HepG2 (cell line): Measurements from ENCODE around the gene MED15. TPM values are rescaled to one million over a fixed set of nuclear protein-coding genes. Genes with fewer than 3 reads are reported as not detected.

Experiments used
- ATAC-seq: fragments of 200-7000 bp; cut with Tn5 transposase; 3 replicates; pipeline ENCODE4 v1.9.1; 2020; ENCODE audit warnings: mild to moderate bottlenecking, moderate library complexity
- BruUV-seq: library from RNA; stranded (reverse); fragments of 400-500 nt; replicated peaks from 2 replicates; lab custom pipeline; 2021; lab: Mats Ljungman, UMichigan
- CTCF ChIA-PET: fragments of 300-600 bp; formaldehyde crosslinking; extraction: SDS; loops from one replicate; lab custom pipeline; 2021; ENCODE audit warnings: low total read pairs, inconsistent platforms, low intra/inter-chr PET ratio; lab: Yijun Ruan, JAX
- POLR2A ChIA-PET: fragments of 350-600 bp; sonication (Branson Sonifier 250); formaldehyde crosslinking; loops from one replicate; lab custom pipeline; 2020; ENCODE audit warnings: antibody characterized with exemption, inconsistent platforms; lab: Yijun Ruan, JAX
- DNase-seq: peaks from one replicate; pipeline ENCODE4 v3.0.0-alpha.2; 2015; ENCODE audit warnings: low spot score
- FAIRE-seq: peaks from 3 replicates; lab custom pipeline; 2011; peaks lifted over from hg19 to GRCh38; lab: Jason Lieb, UNC
- H2AFZ ChIP-seq: one replicate; pipeline ENCODE4 v1.6.1; 2011; ENCODE audit warnings: low read length, inconsistent platforms
- H3K27ac ChIP-seq: fragments of 300-600 bp; 3 replicates; pipeline ENCODE4 v1.8.0; 2011; ENCODE audit warnings: mixed run types, mild to moderate bottlenecking, mixed read lengths, low read length, inconsistent platforms; ENCODE audit not compliant: insufficient read depth; ENCODE audit errors: extremely low read length
- H3K27me3 ChIP-seq, 2 experiments: fragments of 200-600 bp in 1 of 2; 2 replicates in 1 of 2; 3 replicates in 1 of 2; pipeline versions ENCODE4 v1.6.0 to v1.8.0; 2011; ENCODE audit warnings: low read length in 2 of 2, mild to moderate bottlenecking in 2 of 2, moderate library complexity in 2 of 2, inconsistent platforms in 1 of 2; ENCODE audit not compliant: insufficient read depth in 2 of 2, control insufficient read depth in 1 of 2
- H3K36me3 ChIP-seq, 2 experiments: fragments of 200-600 bp in 1 of 2; replicated peaks in 1 of 2; 2 replicates in 1 of 2; 3 replicates in 1 of 2; pipeline versions ENCODE4 v1.5.1 to v1.8.0; 2011; ENCODE audit warnings: low read length in 2 of 2, inconsistent platforms in 1 of 2; ENCODE audit not compliant: insufficient read depth in 2 of 2, control insufficient read depth in 1 of 2
- H3K4me1 ChIP-seq: 2 replicates; pipeline ENCODE4 v1.5.1; 2012; ENCODE audit warnings: low read length, inconsistent platforms; ENCODE audit not compliant: insufficient read depth
- H3K4me2 ChIP-seq: 2 replicates; pipeline ENCODE4 v1.6.0; 2011; ENCODE audit warnings: low read depth, low read length, inconsistent platforms
- H3K4me3 ChIP-seq, 3 experiments: fragments of 200-600 bp in 1 of 3; sonication (generic), shearing (Covaris generic) in 1 of 3; replicated peaks in 1 of 3; 2 replicates each; pipeline ENCODE4 v1.5.1; 2011 to 2016; ENCODE audit warnings: low read length in 3 of 3, inconsistent platforms in 2 of 3, low read depth in 2 of 3, mild to moderate bottlenecking in 2 of 3, control low read depth in 1 of 3, mixed read lengths in 1 of 3; ENCODE audit not compliant: insufficient read depth in 1 of 3
- H3K79me2 ChIP-seq: one replicate; pipeline ENCODE4 v1.6.1; 2011; ENCODE audit warnings: low read length, inconsistent platforms; ENCODE audit not compliant: insufficient read depth
- H3K9ac ChIP-seq: 2 replicates; pipeline ENCODE4 v1.6.0; 2011; ENCODE audit warnings: mild to moderate bottlenecking, low read depth, low read length, inconsistent platforms; ENCODE audit not compliant: insufficient read depth
- H3K9me3 ChIP-seq: 2 replicates; pipeline ENCODE4 v1.5.1; 2012; ENCODE audit warnings: mild to moderate bottlenecking, low read length
- H4K20me1 ChIP-seq: 2 replicates; pipeline ENCODE4 v1.6.0; 2011; ENCODE audit warnings: inconsistent platforms, mild to moderate bottlenecking, low read length, moderate library complexity; ENCODE audit not compliant: insufficient read depth
- AGO2 ChIP-seq: fragments of 200-400 bp; formaldehyde crosslinking; optimal IDR thresholded peaks from 2 replicates; pipeline ENCODE3; 2017; ENCODE audit warnings: mild to moderate bottlenecking, low read depth, low read length, moderate library complexity
- EZH2 ChIP-seq: conservative IDR thresholded peaks from 2 replicates; pipeline ENCODE4 v1.6.1; 2012; ENCODE audit warnings: mild to moderate bottlenecking, low read depth, low read length, moderate library complexity
- FOXA1 ChIP-seq, 2 experiments: fragments of 450-650 bp in 1 of 2; sonication (generic) in 1 of 2; formaldehyde crosslinking in 1 of 2; IDR thresholded peaks; 2 replicates each; pipeline versions ENCODE4 v1.4.0 to v1.6.1; 2016 to 2020; ENCODE audit warnings: missing genetic modification reagents in 1 of 2
- GLI4 ChIP-seq: sonication (generic); formaldehyde crosslinking; IDR thresholded peaks from 2 replicates; pipeline ENCODE4 v1.5.1; 2020; ENCODE audit warnings: missing genetic modification reagents, mild to moderate bottlenecking, moderate library complexity, borderline replicate concordance
- KDM3A ChIP-seq: IDR thresholded peaks from 2 replicates; pipeline ENCODE4 v1.6.1; 2018; ENCODE audit warnings: low read depth, missing compliant biosample characterization
- MIER2 ChIP-seq: IDR thresholded peaks from 2 replicates; pipeline ENCODE4 v1.6.1; 2016; ENCODE audit warnings: missing biosample characterization, missing genetic modification reagents
- MTF2 ChIP-seq: sonication (generic); formaldehyde crosslinking; IDR thresholded peaks from 2 replicates; pipeline ENCODE4 v1.5.0; 2020; ENCODE audit warnings: missing genetic modification reagents, borderline replicate concordance
- NCOA2 ChIP-seq: sonication (generic); formaldehyde crosslinking; IDR thresholded peaks from 2 replicates; pipeline ENCODE4 v1.8.0; 2022; ENCODE audit warnings: inconsistent platforms
- PLRG1 ChIP-seq: fragments of 450-650 bp; conservative IDR thresholded peaks from 2 replicates; pipeline ENCODE4 v1.6.1; 2016
- PRPF4 ChIP-seq: fragments of 200-400 bp; formaldehyde crosslinking; IDR thresholded peaks from 2 replicates; pipeline ENCODE4 v1.6.1; 2016; ENCODE audit warnings: low read length, low read depth; ENCODE audit not compliant: poor library complexity, severe bottlenecking
- RXRA ChIP-seq: sonication (generic); formaldehyde crosslinking; IDR thresholded peaks from 2 replicates; pipeline ENCODE4 v1.5.1; 2020; ENCODE audit warnings: missing genetic modification reagents
- SIX1 ChIP-seq: sonication (generic); formaldehyde crosslinking; IDR thresholded peaks from 2 replicates; pipeline ENCODE4 v1.4.0; 2020; ENCODE audit warnings: missing genetic modification reagents, borderline replicate concordance
- ZFY ChIP-seq: sonication (generic); formaldehyde crosslinking; IDR thresholded peaks from 2 replicates; pipeline ENCODE4 v1.4.0; 2020; ENCODE audit warnings: missing genetic modification reagents
- ZNF460 ChIP-seq: sonication (generic); formaldehyde crosslinking; IDR thresholded peaks from 2 replicates; pipeline ENCODE4 v1.5.1; 2020; ENCODE audit warnings: missing genetic modification reagents, mild to moderate bottlenecking, borderline replicate concordance
- ZNF550 ChIP-seq: sonication (generic); formaldehyde crosslinking; IDR thresholded peaks from 2 replicates; pipeline ENCODE4 v1.4.0; 2020; ENCODE audit warnings: mild to moderate bottlenecking, missing genetic modification reagents, borderline replicate concordance
- WGBS: methylation state at CpG from one replicate; pipeline ENCODE4 v1.1.6; 2017; ENCODE audit warnings: low lambda C conversion rate; 5-methylcytosine and 5-hydroxymethylcytosine counted together
- in situ Hi-C: cut with HindIII; loops from 2 replicates; pipeline ENCODE4 v1.10.0; 2017; ENCODE audit warnings: low pct_unique_long_range_greater_than_20kb; ENCODE audit not compliant: extremely low pct_ligation_motif_present
- intact Hi-C: fragments of 100-400 bp; cut with micrococcal nuclease; formaldehyde crosslinking; loops from one replicate; pipeline ENCODE4 v1.10.0; 2022; ENCODE audit not compliant: unreplicated experiment
- polyA plus RNA-seq, 8 experiments: library from polyadenylated mRNA; depleted of rRNA in 3 of 8; stranded (reverse) in 7 of 8; unstranded in 1 of 8; fragments of >200 nt; fragmentation: Illumina TruSeq in 4 of 8; extraction: Trizol in 4 of 8; gene quantifications; 2 replicates each; pipeline versions ENCODE4 v1.2.1 to v1.2.3, GENCODE V29; 2011 to 2016; ENCODE audit warnings: low read depth in 4 of 8, missing spikeins in 1 of 8, mixed read lengths in 1 of 8; ENCODE audit not compliant: insufficient read depth in 1 of 8
- total RNA-seq, 5 experiments: library from RNA; depleted of rRNA; stranded (reverse); fragments of >200 nt; fragmentation: Illumina TruSeq; extraction: Trizol; gene quantifications; 2 replicates each; pipeline ENCODE4 v1.2.3, GENCODE V29; 2016; ENCODE audit warnings: low read depth in 1 of 5
- TF ChIP-seq, protein P1 (sequence below): sonication (generic); formaldehyde crosslinking; IDR thresholded peaks from 2 replicates; pipeline ENCODE4 v1.8.0; 2022; ENCODE audit warnings: mild to moderate bottlenecking, missing genetic modification reagents; ENCODE audit not compliant: insufficient replicate concordance
- TF ChIP-seq, protein P2 (sequence below): sonication (generic); formaldehyde crosslinking; IDR thresholded peaks from 2 replicates; pipeline ENCODE4 v1.4.0; 2020; ENCODE audit warnings: missing genetic modification reagents

MED15 gene
- total and polyA plus RNA-seq, 2 of the 13 experiments (the other 11 are each of a cell fraction or from before 2014, with no cell fraction given): 14.3 to 27.0 TPM

DNA sequence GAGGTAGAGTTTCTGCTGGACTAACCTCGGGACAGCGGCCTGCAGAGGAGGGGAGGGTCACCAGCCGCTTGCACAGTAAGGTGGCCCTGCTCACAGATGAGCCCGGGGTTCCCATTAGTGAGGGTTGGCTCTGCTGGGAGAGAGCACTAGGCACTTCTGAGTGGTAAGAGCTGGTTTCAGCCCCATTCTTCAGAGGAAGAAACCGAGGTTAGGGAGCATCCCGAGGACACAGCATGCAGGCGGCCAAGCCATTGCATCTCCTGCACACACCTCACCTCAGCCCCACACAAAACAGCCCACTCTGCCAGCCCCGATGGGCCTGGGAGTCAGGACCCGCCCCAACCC lies 99.3 kb downstream of the MED15 start (continued):
- TF ChIP-seq, protein P1, sequence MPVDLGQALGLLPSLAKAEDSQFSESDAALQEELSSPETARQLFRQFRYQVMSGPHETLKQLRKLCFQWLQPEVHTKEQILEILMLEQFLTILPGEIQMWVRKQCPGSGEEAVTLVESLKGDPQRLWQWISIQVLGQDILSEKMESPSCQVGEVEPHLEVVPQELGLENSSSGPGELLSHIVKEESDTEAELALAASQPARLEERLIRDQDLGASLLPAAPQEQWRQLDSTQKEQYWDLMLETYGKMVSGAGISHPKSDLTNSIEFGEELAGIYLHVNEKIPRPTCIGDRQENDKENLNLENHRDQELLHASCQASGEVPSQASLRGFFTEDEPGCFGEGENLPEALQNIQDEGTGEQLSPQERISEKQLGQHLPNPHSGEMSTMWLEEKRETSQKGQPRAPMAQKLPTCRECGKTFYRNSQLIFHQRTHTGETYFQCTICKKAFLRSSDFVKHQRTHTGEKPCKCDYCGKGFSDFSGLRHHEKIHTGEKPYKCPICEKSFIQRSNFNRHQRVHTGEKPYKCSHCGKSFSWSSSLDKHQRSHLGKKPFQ (CRISPR knock-in tag): no peak
- TF ChIP-seq FOXA1 (IDR thresholded peaks at IDR 0.05) (no peak), FOXA1 (CRISPR knock-in tag; IDR thresholded peaks at IDR 0.05) (no peak), ZNF550 (no peak), PRPF4 (no peak), EZH2 (0 out of 2 replicates have a peak, but pooled peaks have one; percentile 12), MTF2 (CRISPR knock-in tag) (no peak), ZNF460 (CRISPR knock-in tag) (no peak)

DNA sequence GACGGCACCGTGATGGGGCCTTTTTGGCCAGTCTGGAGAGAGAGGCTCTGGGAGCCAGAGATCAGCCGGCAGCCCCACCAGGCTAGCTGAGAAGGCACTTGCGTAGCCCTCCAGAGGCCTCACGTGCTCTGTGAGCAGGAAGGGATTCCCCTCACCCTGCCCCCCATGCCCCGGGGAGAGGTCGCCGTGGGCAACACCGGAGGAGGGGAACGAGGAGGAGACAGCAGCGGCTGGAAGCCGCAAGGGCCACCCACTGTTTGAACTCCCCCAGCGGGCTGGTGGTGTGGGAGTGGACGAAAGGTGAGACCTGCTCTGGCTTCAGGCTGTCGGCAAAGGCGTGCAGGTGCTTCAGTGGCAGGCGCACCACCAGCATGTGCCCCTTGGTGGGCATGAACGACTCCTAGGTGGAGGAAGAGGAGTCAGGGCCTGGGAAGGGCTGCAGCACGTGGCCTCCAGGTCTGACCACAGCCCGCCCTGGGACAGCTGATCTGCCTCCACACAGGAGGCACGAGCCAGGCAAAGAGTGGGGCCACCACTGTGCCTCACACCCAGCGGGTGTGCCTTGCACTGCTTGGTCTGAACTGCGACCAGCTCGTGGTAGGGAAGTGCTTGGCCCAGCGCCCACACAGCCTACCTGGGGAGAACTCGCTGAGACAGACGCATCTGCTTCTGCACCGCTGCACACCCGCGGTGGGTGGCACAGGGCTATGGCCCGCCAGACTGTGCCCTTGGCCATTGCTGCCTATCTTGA lies 99.9 kb downstream of the MED15 start:
- FAIRE-seq (no peak), ATAC-seq (0 out of 3 replicates have a peak, but pooled peaks have one; percentile 4), DNase-seq (no peak)
- Histone ChIP-seq H3K27ac (no peak overlapping the region), H3K27me3 (peaks cover 3 to 72% of the 10 kb centered on the region in 2 experiments; a peak in 4 of 5 replicates), H2AFZ (no peak overlapping the region), H3K4me3 (no peak overlapping the region), H4K20me1 (no peaks in the 10 kb centered on the region), H3K79me2 (no peaks in the 10 kb centered on the region), H3K36me3 (no peaks in the 10 kb centered on the region), H3K4me1 (peaks cover 12% of the 10 kb centered on the region; the same call in 1 of the 2 replicates), H3K9me3 (no peaks in the 10 kb centered on the region), H3K4me2 (0 out of 2 replicates have a peak overlapping the region, but pooled peaks have one; percentile 5), H3K9ac (no peak overlapping the region)
- POLR2A ChIA-PET: no interaction called here
- CTCF ChIA-PET: interaction anchor here (2.1 kb wide), 1 partner anchor 90 kb away, joined by 33 read pairs; no protein-coding TSS in a partner anchor
- TF ChIP-seq ZFY (CRISPR knock-in tag) (no peak), AGO2 (no peak), KDM3A (CRISPR knock-in tag) (no peak), PLRG1 (no peak), MIER2 (CRISPR knock-in tag) (no peak), RXRA (no peak), GLI4 (CRISPR knock-in tag) (no peak), SIX1 (CRISPR knock-in tag) (no peak), NCOA2 (CRISPR knock-in tag) (no peak)
- TF ChIP-seq, protein P2, sequence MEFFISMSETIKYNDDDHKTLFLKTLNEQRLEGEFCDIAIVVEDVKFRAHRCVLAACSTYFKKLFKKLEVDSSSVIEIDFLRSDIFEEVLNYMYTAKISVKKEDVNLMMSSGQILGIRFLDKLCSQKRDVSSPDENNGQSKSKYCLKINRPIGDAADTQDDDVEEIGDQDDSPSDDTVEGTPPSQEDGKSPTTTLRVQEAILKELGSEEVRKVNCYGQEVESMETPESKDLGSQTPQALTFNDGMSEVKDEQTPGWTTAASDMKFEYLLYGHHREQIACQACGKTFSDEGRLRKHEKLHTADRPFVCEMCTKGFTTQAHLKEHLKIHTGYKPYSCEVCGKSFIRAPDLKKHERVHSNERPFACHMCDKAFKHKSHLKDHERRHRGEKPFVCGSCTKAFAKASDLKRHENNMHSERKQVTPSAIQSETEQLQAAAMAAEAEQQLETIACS: no peak
- intact Hi-C loops: no loop called here
- 22% methylated on average over 10 of the region's 31 CpGs for WGBS
- no TSS peak for BruUV-seq
- in situ Hi-C loops: no loop called here
